BLaER1 (cell line): ENCODE data around the gene DUS4L.

Experiments used
- H3K27ac ChIP-seq: shearing (Covaris generic); formaldehyde crosslinking; 2 replicates; pipeline ENCODE4 v1.8.1; 2022
- H3K27me3 ChIP-seq: shearing (Covaris generic); formaldehyde crosslinking; 2 replicates; pipeline ENCODE4 v1.8.1; 2022
- H3K36me3 ChIP-seq: shearing (Covaris generic); formaldehyde crosslinking; 2 replicates; pipeline ENCODE4 v1.8.1; 2022
- H3K4me1 ChIP-seq: shearing (Covaris generic); formaldehyde crosslinking; 2 replicates; pipeline ENCODE4 v1.8.1; 2022
- H3K4me2 ChIP-seq: shearing (Covaris generic); formaldehyde crosslinking; 2 replicates; pipeline ENCODE4 v1.8.1; 2022
- H3K4me3 ChIP-seq: shearing (Covaris generic); formaldehyde crosslinking; 2 replicates; pipeline ENCODE4 v1.8.1; 2022
- H3K9ac ChIP-seq: shearing (Covaris generic); formaldehyde crosslinking; 2 replicates; pipeline ENCODE4 v1.8.1; 2022
- H3K9me3 ChIP-seq: shearing (Covaris generic); formaldehyde crosslinking; 2 replicates; pipeline ENCODE4 v1.8.1; 2022
- H4K20me1 ChIP-seq: shearing (Covaris generic); formaldehyde crosslinking; 2 replicates; pipeline ENCODE4 v1.8.1; 2022
- Cebpa-rat ChIP-seq: shearing (Covaris generic); IDR thresholded peaks from 2 replicates; pipeline ENCODE4 v1.8.1; 2022

DUS4L gene

DNA sequence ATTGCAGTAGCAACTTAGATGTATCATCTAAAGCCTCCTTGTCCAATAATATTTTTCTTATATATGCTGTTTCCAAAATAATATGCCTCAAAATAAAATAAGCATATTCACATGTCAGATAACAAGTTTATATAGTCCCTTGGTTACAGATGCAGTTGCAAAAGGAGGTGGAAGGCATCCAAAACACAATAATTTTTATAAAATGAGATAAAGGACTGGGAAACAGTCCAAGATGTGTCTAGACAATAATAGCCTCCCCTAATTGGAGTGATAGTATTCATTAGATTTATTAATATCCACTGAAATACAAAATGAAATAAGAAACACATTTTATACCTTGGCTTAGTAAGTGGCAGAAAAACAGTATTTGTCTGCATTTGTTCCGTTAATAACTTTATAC, 46.6 kb downstream of the DUS4L start:
- no peak overlapping the region for H3K4me3 ChIP-seq
- peaks cover 15% of the 10 kb centered on the region for H3K36me3 ChIP-seq
- H3K4me2 ChIP-seq, result no peak overlapping the region
- H3K27ac ChIP-seq, result no peak overlapping the region
- no peaks in the 10 kb centered on the region for H3K9me3 ChIP-seq
- H3K4me1 ChIP-seq, result no peaks in the 10 kb centered on the region
- no peak overlapping the region for H3K9ac ChIP-seq
- TF ChIP-seq Cebpa-rat, result no peak
- no peaks in the 10 kb centered on the region for H4K20me1 ChIP-seq
- no peaks in the 10 kb centered on the region for H3K27me3 ChIP-seq

GRCh38 chr7:107613439-107613838, 49.7 kb downstream of the DUS4L start:
- TF ChIP-seq Cebpa-rat, result no peak
- Histone ChIP-seq H3K4me1 (no peaks in the 10 kb centered on the region), H3K4me3 (no peak overlapping the region), H3K36me3 (peaks cover 20% of the 10 kb centered on the region), H3K27me3 (no peaks in the 10 kb centered on the region), H3K27ac (no peak overlapping the region), H3K4me2 (no peak overlapping the region), H3K9ac (no peak overlapping the region), H3K9me3 (no peaks in the 10 kb centered on the region), H4K20me1 (no peaks in the 10 kb centered on the region)

GRCh38 chr7:107613948-107614347, 50.2 kb downstream of the DUS4L start:
- Histone ChIP-seq H3K4me2 (no peak overlapping the region), H3K9me3 (no peaks in the 10 kb centered on the region)
- no peak for TF ChIP-seq Cebpa-rat

DNA sequence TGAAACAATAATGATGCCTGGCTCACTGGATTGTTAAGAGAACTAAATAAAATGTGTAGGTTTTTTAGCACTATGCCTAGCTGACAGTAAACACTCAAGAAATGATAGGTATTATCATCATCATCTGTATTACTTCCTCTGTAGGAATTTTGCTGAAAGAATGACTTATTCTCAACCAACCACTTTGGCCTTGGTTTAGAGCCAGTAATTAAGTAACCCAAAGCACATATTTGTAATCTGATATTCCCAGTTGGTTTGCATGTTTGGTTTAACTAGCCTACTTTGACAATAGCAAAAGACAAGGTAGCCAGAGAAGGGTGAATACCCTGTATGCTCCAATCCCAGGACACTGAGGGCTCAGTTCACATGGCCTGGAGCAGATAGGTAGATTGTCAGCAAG, 50.7 kb downstream of the DUS4L start:
- Histone ChIP-seq H3K27me3 (no peaks in the 10 kb centered on the region), H4K20me1 (no peaks in the 10 kb centered on the region), H3K36me3 (peaks cover 20% of the 10 kb centered on the region), H3K4me3 (no peak overlapping the region), H3K27ac (no peak overlapping the region), H3K4me1 (no peaks in the 10 kb centered on the region), H3K9ac (no peak overlapping the region), H3K4me2 (no peak overlapping the region), H3K9me3 (no peaks in the 10 kb centered on the region)
- TF ChIP-seq Cebpa-rat, result no peak

More at GRCh38 chr7:107613948-107614347, 50.2 kb downstream of the DUS4L start:
- H3K4me3 ChIP-seq, result no peak overlapping the region
- no peaks in the 10 kb centered on the region for H3K27me3 ChIP-seq
- H3K27ac ChIP-seq, result no peak overlapping the region
- peaks cover 20% of the 10 kb centered on the region for H3K36me3 ChIP-seq
- no peak overlapping the region for H3K9ac ChIP-seq
- H4K20me1 ChIP-seq, result no peaks in the 10 kb centered on the region
- no peaks in the 10 kb centered on the region for H3K4me1 ChIP-seq

- H3K4me3 ChIP-seq, result no peak overlapping the region
- H4K20me1 ChIP-seq, result no peaks in the 10 kb centered on the region
- no peaks in the 10 kb centered on the region for H3K4me1 ChIP-seq
- TF ChIP-seq Cebpa-rat, result no peak
- H3K4me2 ChIP-seq, result no peak overlapping the region
- no peak overlapping the region for H3K9ac ChIP-seq
- no peak overlapping the region for H3K27ac ChIP-seq
- no peaks in the 10 kb centered on the region for H3K27me3 ChIP-seq
- H3K36me3 ChIP-seq, result peaks cover 20% of the 10 kb centered on the region
- H3K9me3 ChIP-seq, result no peaks in the 10 kb centered on the region
Measured at GRCh38 chr7:107615910-107616680, 52.3 kb downstream of the DUS4L start.

DNA sequence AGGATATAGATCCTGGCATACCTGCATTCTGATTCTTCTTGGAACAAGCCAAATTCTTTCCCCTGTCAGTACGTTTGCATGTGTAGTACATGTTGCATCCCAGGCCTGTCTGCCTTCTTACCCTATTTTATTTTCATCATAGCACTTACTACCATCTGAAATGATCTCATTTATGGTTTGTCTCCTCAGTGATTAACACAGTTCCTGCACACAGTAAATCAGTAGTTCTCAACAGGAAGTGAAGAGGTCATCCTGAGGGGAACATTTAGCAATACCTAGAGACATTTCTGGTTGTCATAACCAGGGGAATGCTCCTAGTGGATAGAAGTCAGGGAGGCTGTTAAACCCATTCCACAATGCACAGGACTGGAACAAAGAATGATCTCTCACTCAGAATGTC, 58.7 kb downstream of the DUS4L start:
- TF ChIP-seq Cebpa-rat, result no peak
- no peaks in the 10 kb centered on the region for H3K36me3 ChIP-seq
- H3K4me2 ChIP-seq, result no peak overlapping the region
- no peak overlapping the region for H3K27ac ChIP-seq
- H3K4me1 ChIP-seq, result no peaks in the 10 kb centered on the region
- no peaks in the 10 kb centered on the region for H4K20me1 ChIP-seq
- peaks cover 5% of the 10 kb centered on the region; the same call in 1 of the 2 replicates for H3K9me3 ChIP-seq
- H3K9ac ChIP-seq, result no peak overlapping the region
- no peak overlapping the region for H3K4me3 ChIP-seq
- no peaks in the 10 kb centered on the region for H3K27me3 ChIP-seq

DNA sequence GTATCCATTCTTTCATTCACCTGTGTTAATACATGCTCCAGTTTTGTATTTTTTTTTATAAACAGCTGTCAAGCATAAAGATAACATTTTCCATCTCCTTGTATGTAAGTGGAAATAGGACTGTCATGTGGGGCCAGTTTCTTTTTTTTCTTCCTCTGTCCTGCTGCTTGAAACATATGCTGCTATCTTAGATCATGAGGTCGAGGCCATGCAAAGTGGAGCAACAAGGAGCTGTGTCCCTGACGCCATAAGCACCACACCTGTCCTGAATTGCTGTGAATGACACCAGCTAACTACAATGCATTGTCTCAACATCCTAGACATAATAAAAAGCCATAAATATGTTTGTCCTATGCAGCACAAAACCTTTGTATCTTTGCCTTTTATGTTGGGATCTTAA, 59.1 kb downstream of the DUS4L start:
- H3K4me2 ChIP-seq, result no peak overlapping the region
- no peak overlapping the region for H3K9ac ChIP-seq
- no peak for TF ChIP-seq Cebpa-rat
- no peak overlapping the region for H3K27ac ChIP-seq
- H3K36me3 ChIP-seq, result no peaks in the 10 kb centered on the region
- no peak overlapping the region for H3K4me3 ChIP-seq
- H3K4me1 ChIP-seq, result no peaks in the 10 kb centered on the region
- no peaks in the 10 kb centered on the region for H3K27me3 ChIP-seq
- H3K9me3 ChIP-seq, result peaks cover 5% of the 10 kb centered on the region; the same call in 1 of the 2 replicates
- no peaks in the 10 kb centered on the region for H4K20me1 ChIP-seq

DNA sequence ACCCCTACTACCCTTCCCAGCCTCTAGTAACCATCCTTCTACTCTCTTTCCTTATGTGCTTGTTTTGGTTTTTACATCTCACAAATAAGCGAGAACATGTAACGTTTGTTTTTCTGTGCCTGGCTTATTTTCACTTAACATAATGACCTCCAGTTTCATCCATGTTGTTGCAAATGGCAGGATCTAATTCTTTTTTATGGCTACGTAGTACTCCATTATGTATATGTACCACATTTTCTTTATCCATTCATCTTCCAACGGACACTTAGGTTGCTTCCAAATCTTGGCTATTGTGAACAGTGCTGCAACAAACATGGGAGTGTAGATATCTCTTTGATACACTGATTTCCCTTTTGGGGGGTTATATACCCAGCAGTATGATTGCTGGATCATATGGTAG, 63.2 kb downstream of the DUS4L start:
- TF ChIP-seq Cebpa-rat, result no peak
- no peaks in the 10 kb centered on the region for H3K36me3 ChIP-seq
- no peaks in the 10 kb centered on the region for H3K27me3 ChIP-seq
- H3K9ac ChIP-seq, result no peak overlapping the region
- H3K4me2 ChIP-seq, result no peak overlapping the region
- H3K4me1 ChIP-seq, result no peaks in the 10 kb centered on the region
- H3K4me3 ChIP-seq, result no peak overlapping the region
- no peaks in the 10 kb centered on the region for H4K20me1 ChIP-seq
- H3K9me3 ChIP-seq, result peaks cover 5% of the 10 kb centered on the region; the same call in 1 of the 2 replicates
- no peak overlapping the region for H3K27ac ChIP-seq
